Karpas-422 (cell line): ENCODE data around the gene F7. TPM values are rescaled to one million over a fixed set of nuclear protein-coding genes. Genes with fewer than 3 reads are reported as not detected.

ENCODE experiments used
- DNase-seq: peaks from one replicate; pipeline ENCODE4 v3.0.0-alpha.2; 2015
- H2AFZ ChIP-seq: fragments of 200-600 bp; sonication (generic); 2 replicates; pipeline ENCODE4 v1.6.1; 2014; ENCODE audit warnings: antibody characterized with exemption, low read length, mixed read lengths
- H3K27ac ChIP-seq: fragments of 200-600 bp; sonication (generic); 2 replicates; pipeline ENCODE4 v1.5.1; 2014; ENCODE audit warnings: mild to moderate bottlenecking, low read length, moderate library complexity
- H3K27me3 ChIP-seq: fragments of 200-600 bp; sonication (generic); 2 replicates; pipeline ENCODE4 v1.6.1; 2014; ENCODE audit warnings: low read length, mixed read lengths
- H3K36me3 ChIP-seq: fragments of 200-600 bp; sonication (generic); 2 replicates; pipeline ENCODE4 v1.6.1; 2014; ENCODE audit warnings: low read length, mixed read lengths; ENCODE audit not compliant: insufficient read depth
- H3K4me1 ChIP-seq: fragments of 200-600 bp; sonication (generic); 2 replicates; pipeline ENCODE4 v1.6.1; 2014; ENCODE audit warnings: mild to moderate bottlenecking, low read length, mixed read lengths
- H3K4me2 ChIP-seq: fragments of 200-600 bp; sonication (generic); 2 replicates; pipeline ENCODE4 v1.6.1; 2014; ENCODE audit warnings: low read length, low read depth, mild to moderate bottlenecking; ENCODE audit not compliant: poor library complexity, severe bottlenecking
- H3K4me3 ChIP-seq: fragments of 200-600 bp; sonication (generic); 2 replicates; pipeline ENCODE4 v1.5.1; 2014; ENCODE audit warnings: mild to moderate bottlenecking, antibody characterized with exemption, low read length, mixed read lengths
- H3K79me2 ChIP-seq: fragments of 200-600 bp; sonication (generic); 2 replicates; pipeline ENCODE4 v1.6.1; 2014; ENCODE audit warnings: mild to moderate bottlenecking, low read length, mixed read lengths
- H3K9ac ChIP-seq: fragments of 200-600 bp; sonication (generic); 2 replicates; pipeline ENCODE4 v1.6.0; 2014; ENCODE audit warnings: low read length
- H3K9me2 ChIP-seq: fragments of 200-600 bp; sonication (generic), shearing (Covaris generic); replicated peaks from 2 replicates; pipeline ENCODE4 v1.6.0; 2014; ENCODE audit warnings: mild to moderate bottlenecking, low read length, moderate library complexity; ENCODE audit not compliant: insufficient read depth
- H3K9me3 ChIP-seq: fragments of 300-700, 200-600 bp; sonication (generic); 2 replicates; pipeline ENCODE4 v1.6.1; 2014; ENCODE audit warnings: low read length, mixed read lengths
- H4K20me1 ChIP-seq: fragments of 200-600 bp; sonication (generic); 2 replicates; pipeline ENCODE4 v1.6.1; 2014; ENCODE audit warnings: mild to moderate bottlenecking, antibody characterized with exemption, low read length, low read depth; ENCODE audit not compliant: insufficient read depth
- total RNA-seq: library from RNA; depleted of rRNA; stranded (reverse); fragments of >200 nt; shearing (Covaris generic); gene quantifications from 2 replicates; pipeline ENCODE4 v1.2.3, GENCODE V29; 2014; ENCODE audit warnings: low replicate concordance

F7 gene
- total RNA-seq, 1 experiment from 2014 or later: not detected

GRCh38 chr13:113138792-113139551, 33.4 kb downstream of the F7 start:
- no peaks in the 10 kb centered on the region for H3K36me3 ChIP-seq
- H3K27ac ChIP-seq: no peak overlapping the region
- no peak overlapping the region for H3K4me2 ChIP-seq
- H3K27me3 ChIP-seq: 0 out of 2 replicates have a peak, but pooled peaks cover 3% of the 10 kb centered on the region
- H3K9me3 ChIP-seq: no peaks in the 10 kb centered on the region
- H2AFZ ChIP-seq: no peak overlapping the region
- H3K79me2 ChIP-seq: no peaks in the 10 kb centered on the region
- H3K9me2 ChIP-seq: no peaks in the 10 kb centered on the region
- H3K9ac ChIP-seq: no peak overlapping the region
- no peak overlapping the region for H3K4me3 ChIP-seq
- no peaks in the 10 kb centered on the region for H4K20me1 ChIP-seq
- DNase-seq: no peak
- H3K4me1 ChIP-seq: no peaks in the 10 kb centered on the region

- Histone ChIP-seq H3K9me3 (no peaks in the 10 kb centered on the region), H3K27me3 (no peaks in the 10 kb centered on the region), H3K9ac (no peak overlapping the region), H3K79me2 (no peaks in the 10 kb centered on the region), H4K20me1 (no peaks in the 10 kb centered on the region), H2AFZ (no peak overlapping the region), H3K4me2 (no peak overlapping the region), H3K27ac (no peak overlapping the region), H3K4me1 (no peaks in the 10 kb centered on the region), H3K4me3 (no peak overlapping the region), H3K36me3 (no peaks in the 10 kb centered on the region), H3K9me2 (no peaks in the 10 kb centered on the region)
- DNase-seq: no peak
Measured at GRCh38 chr13:113139577-113139976, 34.0 kb downstream of the F7 start.

GRCh38 chr13:113140677-113141600, 35.3 kb downstream of the F7 start:
- no peak overlapping the region for H3K4me2 ChIP-seq
- H3K36me3 ChIP-seq: no peaks in the 10 kb centered on the region
- no peaks in the 10 kb centered on the region for H3K27me3 ChIP-seq
- H3K9me2 ChIP-seq: no peaks in the 10 kb centered on the region
- no peak overlapping the region for H3K27ac ChIP-seq
- H4K20me1 ChIP-seq: no peaks in the 10 kb centered on the region
- H3K4me3 ChIP-seq: no peak overlapping the region
- H3K79me2 ChIP-seq: no peaks in the 10 kb centered on the region
- H3K9me3 ChIP-seq: no peaks in the 10 kb centered on the region
- no peak overlapping the region for H3K9ac ChIP-seq
- no peak overlapping the region for H2AFZ ChIP-seq
- no peaks in the 10 kb centered on the region for H3K4me1 ChIP-seq
- DNase-seq: no peak

- no peak for DNase-seq
- no peaks in the 10 kb centered on the region for H3K9me2 ChIP-seq
- no peaks in the 10 kb centered on the region for H3K79me2 ChIP-seq
- H3K9ac ChIP-seq: no peak overlapping the region
- H2AFZ ChIP-seq: no peak overlapping the region
- H3K36me3 ChIP-seq: no peaks in the 10 kb centered on the region
- H3K4me2 ChIP-seq: no peak overlapping the region
- no peak overlapping the region for H3K27ac ChIP-seq
- H4K20me1 ChIP-seq: no peaks in the 10 kb centered on the region
- no peaks in the 10 kb centered on the region for H3K4me1 ChIP-seq
- H3K9me3 ChIP-seq: no peaks in the 10 kb centered on the region
- no peaks in the 10 kb centered on the region for H3K27me3 ChIP-seq
- no peak overlapping the region for H3K4me3 ChIP-seq
Measured at GRCh38 chr13:113141601-113141970, 36.0 kb downstream of the F7 start.

DNA sequence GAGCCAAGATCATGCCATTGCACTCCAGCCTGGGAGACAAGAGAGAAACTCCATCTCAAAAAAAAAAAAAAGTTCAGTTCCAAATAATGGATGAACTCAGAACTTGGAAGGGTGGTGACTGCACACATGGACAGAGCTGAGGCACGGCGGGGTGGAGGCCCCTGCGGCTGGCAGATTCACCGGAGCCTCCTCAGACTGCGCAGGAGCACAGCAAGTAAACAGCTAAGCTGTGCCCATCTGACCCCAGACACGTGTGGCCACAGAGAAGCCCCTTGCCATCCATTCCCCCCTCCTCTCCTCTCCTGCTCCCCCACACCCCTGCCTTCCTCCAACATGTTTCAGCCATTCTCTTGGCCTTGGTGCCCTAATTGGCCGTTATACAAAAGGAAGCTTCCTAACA, 37.3 kb downstream of the F7 start:
- Histone ChIP-seq H3K79me2 (no peaks in the 10 kb centered on the region), H3K9me3 (no peaks in the 10 kb centered on the region), H3K4me2 (no peak overlapping the region), H3K27ac (no peak overlapping the region), H3K9me2 (no peaks in the 10 kb centered on the region), H3K9ac (no peak overlapping the region), H3K27me3 (no peaks in the 10 kb centered on the region), H3K36me3 (no peaks in the 10 kb centered on the region), H2AFZ (no peak overlapping the region), H4K20me1 (no peaks in the 10 kb centered on the region), H3K4me3 (no peak overlapping the region), H3K4me1 (no peaks in the 10 kb centered on the region)
- DNase-seq: no peak

- H3K79me2 ChIP-seq: no peaks in the 10 kb centered on the region
- H3K36me3 ChIP-seq: no peaks in the 10 kb centered on the region
- no peak overlapping the region for H3K27ac ChIP-seq
- H3K4me2 ChIP-seq: no peak overlapping the region
- H3K4me3 ChIP-seq: no peak overlapping the region
- DNase-seq: no peak
- no peaks in the 10 kb centered on the region for H3K9me2 ChIP-seq
- H3K27me3 ChIP-seq: no peaks in the 10 kb centered on the region
- no peak overlapping the region for H2AFZ ChIP-seq
- no peak overlapping the region for H3K9ac ChIP-seq
- no peaks in the 10 kb centered on the region for H3K4me1 ChIP-seq
- H4K20me1 ChIP-seq: no peaks in the 10 kb centered on the region
- no peaks in the 10 kb centered on the region for H3K9me3 ChIP-seq
Measured at GRCh38 chr13:113143466-113144254, 38.1 kb downstream of the F7 start.

- DNase-seq: no peak
- no peaks in the 10 kb centered on the region for H3K79me2 ChIP-seq
- no peaks in the 10 kb centered on the region for H3K9me3 ChIP-seq
- no peaks in the 10 kb centered on the region for H3K4me1 ChIP-seq
- no peaks in the 10 kb centered on the region for H4K20me1 ChIP-seq
- H3K9me2 ChIP-seq: no peaks in the 10 kb centered on the region
- H3K4me3 ChIP-seq: no peak overlapping the region
- no peak overlapping the region for H3K9ac ChIP-seq
- no peaks in the 10 kb centered on the region for H3K36me3 ChIP-seq
- H3K27ac ChIP-seq: no peak overlapping the region
- H3K27me3 ChIP-seq: no peaks in the 10 kb centered on the region
- H3K4me2 ChIP-seq: no peak overlapping the region
- H2AFZ ChIP-seq: no peak overlapping the region
Measured at GRCh38 chr13:113144255-113144629, 38.7 kb downstream of the F7 start.

DNA sequence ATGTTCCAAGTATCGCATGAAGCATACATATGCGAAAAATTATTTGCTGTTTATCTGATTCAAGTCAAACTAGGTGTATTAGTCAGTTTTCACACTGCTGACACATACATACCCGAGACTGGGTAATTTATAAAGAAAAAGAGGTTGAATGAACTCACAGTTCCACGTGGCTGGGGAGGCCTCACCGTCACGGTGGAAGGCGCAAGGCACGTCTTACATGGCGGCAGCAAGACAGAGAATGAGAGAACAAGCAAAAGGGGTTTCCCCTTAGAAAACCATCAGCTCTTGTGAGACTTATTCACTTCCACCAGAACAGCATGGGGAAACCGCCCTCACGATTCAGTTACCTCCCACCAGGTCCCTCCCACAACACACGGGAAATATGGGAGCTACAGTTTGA, 39.9 kb downstream of the F7 start:
- Histone ChIP-seq H3K79me2 (no peaks in the 10 kb centered on the region), H3K4me3 (no peak overlapping the region), H3K36me3 (no peaks in the 10 kb centered on the region), H3K9me3 (no peaks in the 10 kb centered on the region), H3K9me2 (no peaks in the 10 kb centered on the region), H2AFZ (no peak overlapping the region), H4K20me1 (no peaks in the 10 kb centered on the region), H3K4me2 (no peak overlapping the region), H3K9ac (no peak overlapping the region), H3K27me3 (no peaks in the 10 kb centered on the region), H3K27ac (no peak overlapping the region), H3K4me1 (no peaks in the 10 kb centered on the region)
- no peak for DNase-seq
